ENCODE data around the gene KCNS3. TPM values are rescaled to one million over a fixed set of nuclear protein-coding genes. Genes with fewer than 3 reads are reported as not detected.

The KCNS3 gene
- total and polyA plus RNA-seq, 9 of the 15 experiments (the other 6 are each of a cell fraction or from before 2014, with no cell fraction given) = 0.01 to 0.75 (median 0.25) TPM

- Histone ChIP-seq H3K4me1 (replicated peaks in 1 of 2; ENCODE audit: control insufficient read depth in 2 of 2, insufficient read depth in 2 of 2, low read length in 2 of 2) (no peaks in the 10 kb centered on the region), H3K36me3 (ENCODE audit: control insufficient read depth, insufficient read depth, low read length) (no peaks in the 10 kb centered on the region), H3K4me3 (no peak overlapping the region), H2AFZ (ENCODE audit: low read depth, low read length) (no peak overlapping the region), H3K27ac (ENCODE audit: extremely low read depth, low read depth, low read length) (no peak overlapping the region), H3K9me3 (replicated peaks; ENCODE audit: control insufficient read depth, insufficient read depth, low read depth, low read length) (no peaks in the 10 kb centered on the region), H3K9me1 (ENCODE audit: control insufficient read depth, insufficient read depth, low read length) (no peaks in the 10 kb centered on the region), H3K27me3 (ENCODE audit: control insufficient read depth in 2 of 2, insufficient read depth in 2 of 2, low read length in 2 of 2) (no peaks in the 10 kb centered on the region), H3K9ac (ENCODE audit: insufficient read depth in 1 of 2, low read depth in 2 of 2, low read length in 2 of 2) (no peak overlapping the region), H4K20me1 (replicated peaks; ENCODE audit: control insufficient read depth, insufficient read depth, low read length) (no peaks in the 10 kb centered on the region), H3K79me2 (ENCODE audit: control insufficient read depth, insufficient read depth, low read length) (no peaks in the 10 kb centered on the region), H3K4me2 (ENCODE audit: insufficient read depth, low read length) (no peak overlapping the region)
- in situ Hi-C loops (cut with MboI) (no loop called here), intact Hi-C loops (cut with micrococcal nuclease) (no loop called here)
- 0% methylated on average over 2 of the region's 2 CpGs for WGBS (ENCODE audit: insufficient coverage, low coverage, missing lambda C conversion rate)
- POLR2A ChIA-PET = no interaction called here
- no peak for FAIRE-seq
- no peak for DNase-seq (ENCODE audit: extremely low read depth in 1 of 4, low spot score in 3 of 4)
- CTCF ChIA-PET (ENCODE audit: low intra/inter-chr PET ratio) = no interaction called here
- no peak for TF ChIP-seq PHF8 (IDR thresholded peaks at IDR 0.05; ENCODE audit: borderline replicate concordance, low read length)
- no peak for TF ChIP-seq HMBOX1 (IDR thresholded peaks at IDR 0.05)
- no peak for TF ChIP-seq UBTF (IDR thresholded peaks at IDR 0.05; ENCODE audit: borderline replicate concordance in 1 of 2, low read depth in 2 of 2, low read length in 2 of 2)
- TF ChIP-seq ZNF140 (CRISPR knock-in tag; IDR thresholded peaks at IDR 0.05) = no peak
- no peak for TF ChIP-seq ADNP (tag; IDR thresholded peaks at IDR 0.05)
- TF ChIP-seq BRD9 (IDR thresholded peaks at IDR 0.05; ENCODE audit: low read depth, partially characterized antibody) = no peak
- no peak for TF ChIP-seq PURB (CRISPR knock-in tag; IDR thresholded peaks at IDR 0.05; ENCODE audit: low read depth)
- no peak for TF ChIP-seq KLF16 (IDR thresholded peaks at IDR 0.05)
- no peak for TF ChIP-seq TRIM28 (IDR thresholded peaks at IDR 0.05)
- no peak for TF ChIP-seq RHOXF2B (CRISPR knock-in tag; conservative IDR thresholded peaks at IDR 0.05)
- no peak for TF ChIP-seq MAFG (tag; conservative IDR thresholded peaks at IDR 0.05)
- TF ChIP-seq KDM2B (CRISPR knock-in tag; IDR thresholded peaks at IDR 0.05) = no peak
- TF ChIP-seq GABPB2 (CRISPR knock-in tag; conservative IDR thresholded peaks at IDR 0.05) = no peak
- TF ChIP-seq THAP12 (CRISPR knock-in tag; IDR thresholded peaks at IDR 0.05) = no peak
- TF ChIP-seq USF1 (CRISPR knock-in tag; IDR thresholded peaks at IDR 0.05) = no peak
- TF ChIP-seq ZNF165 (CRISPR knock-in tag; IDR thresholded peaks at IDR 0.05; ENCODE audit: borderline replicate concordance) = no peak
- TF ChIP-seq HDGF (IDR thresholded peaks at IDR 0.05) = no peak
- TF ChIP-seq U2AF1 (optimal IDR thresholded peaks at IDR 0.05; ENCODE audit: low read depth, low read length) = no peak
- ATAC-seq = no peak
- BruUV-seq (replicated peaks) = no TSS peak
Observed at GRCh38 chr2:17839959-17840358, 38.5 kb upstream of the KCNS3 start.
